HT-29 (cell line): ENCODE data around the gene BCL2L12. TPM values are rescaled to one million over a fixed set of nuclear protein-coding genes. Genes with fewer than 3 reads are reported as not detected.

Experiments
- DNase-seq: peaks from one replicate; pipeline ENCODE4 v3.0.0-alpha.2; 2015; ENCODE audit warnings: low spot score
- total RNA-seq: library from RNA; depleted of rRNA; stranded (reverse); fragments of >200 nt; shearing (Covaris generic); gene quantifications from 2 replicates; pipeline ENCODE4 v1.2.3, GENCODE V29; 2014

Gene BCL2L12
- total RNA-seq, 1 experiment from 2014 or later, result 100 TPM

DNA sequence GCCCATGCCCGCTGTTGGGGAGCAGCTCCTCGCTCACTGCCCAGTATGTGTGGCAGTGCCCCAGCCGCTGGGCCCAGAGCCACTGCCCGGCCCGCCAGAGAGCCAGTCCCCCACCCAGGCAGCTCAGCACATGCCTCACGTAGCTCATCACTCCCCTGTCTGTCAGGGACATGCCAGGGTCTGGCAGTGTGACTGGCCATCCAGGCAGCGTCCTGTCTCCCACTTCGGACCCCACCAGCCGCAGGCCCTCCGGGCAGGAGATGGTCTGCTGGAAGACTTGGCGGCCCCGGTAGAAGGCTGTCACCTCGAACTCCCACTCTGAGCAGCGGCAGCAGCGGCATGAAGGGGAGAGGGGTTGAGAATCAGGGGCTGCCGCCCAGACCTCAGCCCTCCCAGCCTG is 3.7 kb upstream of the BCL2L12 start:
- DNase-seq, result no peak

DNA sequence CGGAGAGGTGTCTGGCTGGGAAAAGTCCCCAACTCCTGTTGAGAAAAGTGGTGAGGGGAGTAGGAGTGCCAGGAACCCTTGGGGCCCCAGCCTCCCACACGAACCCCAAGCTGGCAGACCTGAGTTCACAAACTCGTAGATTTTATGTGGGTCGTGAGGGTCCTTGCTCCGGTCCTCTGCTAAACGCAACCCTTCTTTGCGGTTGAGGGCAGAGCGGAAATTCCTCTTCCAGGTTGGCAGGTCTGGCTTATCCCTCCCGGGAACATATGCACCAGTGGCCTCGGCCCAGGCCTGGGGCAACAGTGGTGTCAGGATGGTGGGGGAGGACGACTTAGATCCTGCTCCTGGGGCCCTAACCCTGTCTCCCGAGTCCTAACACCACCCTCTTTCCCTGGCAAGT is 2.5 kb upstream of the BCL2L12 start:
- no peak for DNase-seq

DNA sequence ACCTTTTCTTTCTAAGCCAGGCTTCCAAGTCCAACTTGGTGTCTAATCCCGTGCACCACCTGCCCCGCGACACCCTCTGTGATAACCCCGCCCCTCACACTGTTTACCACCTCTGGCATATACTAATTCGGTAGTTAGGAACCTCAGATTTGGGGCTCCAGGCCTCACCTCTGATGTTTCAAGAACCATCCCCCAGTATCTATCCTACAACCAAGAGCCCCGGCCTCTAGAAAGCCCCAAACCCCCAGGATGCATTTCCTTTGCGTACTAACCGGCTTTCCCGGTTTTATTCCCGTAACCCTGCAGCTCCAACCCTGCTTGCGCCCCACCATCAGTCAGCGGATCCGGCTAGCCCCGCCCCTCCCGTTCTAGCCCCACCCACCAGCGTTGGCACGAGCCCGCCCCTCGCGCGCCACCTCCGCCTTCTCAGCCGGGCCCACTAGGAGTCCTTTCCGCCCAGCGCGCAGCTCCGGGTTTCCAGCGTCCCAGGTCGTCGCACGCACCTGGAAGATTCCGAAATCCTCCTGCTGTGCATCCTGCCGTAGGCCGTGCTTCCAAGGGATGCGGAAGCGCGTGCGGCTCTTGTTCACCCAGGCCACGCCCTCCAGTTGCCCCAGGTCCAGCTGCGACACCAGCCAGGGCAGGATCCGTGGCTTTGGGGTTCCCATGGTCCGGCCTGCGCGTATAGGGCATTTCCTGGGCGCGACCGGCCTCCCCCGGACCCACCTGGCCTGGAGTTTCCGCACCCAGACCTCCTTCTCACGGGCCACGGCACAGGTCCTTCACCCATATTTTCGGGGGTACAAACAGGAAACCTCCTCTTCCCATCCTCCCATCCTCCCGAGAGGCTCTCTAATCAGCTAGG is 1.3 kb upstream of the BCL2L12 start:
- peak; percentile 99 for DNase-seq

DNA sequence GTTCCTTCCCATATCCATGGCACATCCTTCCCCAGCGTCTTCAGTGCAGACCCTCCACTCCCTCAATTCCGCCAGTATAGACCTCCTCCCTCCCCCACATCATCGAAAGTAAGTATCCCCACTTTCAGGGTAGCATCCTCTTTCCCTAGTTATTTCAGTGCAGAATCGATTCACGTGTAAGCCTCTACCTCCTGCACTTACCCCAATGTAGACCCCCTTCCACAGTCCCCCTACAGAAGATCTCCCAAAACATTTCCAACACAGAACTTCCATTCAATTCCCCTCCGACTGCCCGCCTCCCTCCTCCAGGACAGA is 740 bp upstream of the BCL2L12 start:
- no peak for DNase-seq

DNA sequence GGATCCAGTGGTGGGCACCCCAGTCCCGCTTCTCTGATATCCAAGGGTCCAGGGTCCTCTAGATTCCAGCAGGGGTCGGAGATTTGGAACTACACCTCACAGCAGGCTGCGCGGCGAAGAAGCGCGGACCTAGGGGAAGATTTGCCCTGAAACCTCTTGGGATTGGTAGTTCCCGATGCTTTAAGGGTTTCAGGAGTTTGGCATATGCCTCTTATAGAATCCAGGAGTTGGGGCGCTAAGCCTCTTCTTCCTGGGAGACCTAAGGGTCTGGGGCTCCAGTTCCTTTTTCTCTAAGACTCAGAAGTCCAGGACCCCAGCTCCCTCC is 349 bp downstream of the BCL2L12 start:
- DNase-seq, result no peak

DNA sequence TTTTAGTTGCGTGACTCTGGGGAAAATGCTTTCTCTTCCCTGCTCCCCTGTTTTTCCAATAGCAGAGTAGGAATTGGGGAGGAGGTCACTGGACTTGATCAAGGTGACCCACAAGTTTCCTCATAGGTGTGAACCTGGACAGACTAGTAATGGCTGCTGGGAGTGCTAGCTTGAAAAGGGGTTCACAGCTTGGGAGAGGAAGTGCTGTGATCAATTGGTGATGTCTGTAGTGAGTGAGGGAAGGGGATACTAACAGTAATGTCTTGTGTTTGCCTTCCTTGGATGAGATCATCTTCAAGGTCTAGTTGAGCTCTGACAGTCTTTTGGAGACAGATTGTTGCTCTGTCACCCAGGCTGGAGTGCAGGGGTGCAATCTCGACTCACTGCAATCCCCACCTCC is 1.7 kb downstream of the BCL2L12 start:
- no peak for DNase-seq

DNA sequence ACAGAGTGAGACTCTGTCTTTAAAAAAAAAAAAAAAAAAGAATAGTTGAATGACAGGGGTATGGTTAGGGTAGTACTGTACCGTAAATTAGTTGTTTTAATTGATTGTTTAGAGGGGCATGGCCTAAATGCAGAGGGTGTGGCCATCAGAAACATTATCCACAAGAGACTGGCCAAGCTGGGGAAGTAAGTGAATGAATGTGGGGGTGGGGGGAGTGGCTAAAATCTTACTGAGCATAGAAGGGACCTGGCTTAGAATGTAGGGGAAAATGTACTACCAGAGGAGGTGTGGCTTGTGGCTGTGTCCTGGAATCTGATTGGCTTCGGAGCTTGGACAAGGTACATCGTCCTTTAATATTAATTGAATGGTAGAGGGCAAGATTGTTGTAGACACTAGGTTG is 3.8 kb downstream of the BCL2L12 start:
- DNase-seq, result no peak

DNA sequence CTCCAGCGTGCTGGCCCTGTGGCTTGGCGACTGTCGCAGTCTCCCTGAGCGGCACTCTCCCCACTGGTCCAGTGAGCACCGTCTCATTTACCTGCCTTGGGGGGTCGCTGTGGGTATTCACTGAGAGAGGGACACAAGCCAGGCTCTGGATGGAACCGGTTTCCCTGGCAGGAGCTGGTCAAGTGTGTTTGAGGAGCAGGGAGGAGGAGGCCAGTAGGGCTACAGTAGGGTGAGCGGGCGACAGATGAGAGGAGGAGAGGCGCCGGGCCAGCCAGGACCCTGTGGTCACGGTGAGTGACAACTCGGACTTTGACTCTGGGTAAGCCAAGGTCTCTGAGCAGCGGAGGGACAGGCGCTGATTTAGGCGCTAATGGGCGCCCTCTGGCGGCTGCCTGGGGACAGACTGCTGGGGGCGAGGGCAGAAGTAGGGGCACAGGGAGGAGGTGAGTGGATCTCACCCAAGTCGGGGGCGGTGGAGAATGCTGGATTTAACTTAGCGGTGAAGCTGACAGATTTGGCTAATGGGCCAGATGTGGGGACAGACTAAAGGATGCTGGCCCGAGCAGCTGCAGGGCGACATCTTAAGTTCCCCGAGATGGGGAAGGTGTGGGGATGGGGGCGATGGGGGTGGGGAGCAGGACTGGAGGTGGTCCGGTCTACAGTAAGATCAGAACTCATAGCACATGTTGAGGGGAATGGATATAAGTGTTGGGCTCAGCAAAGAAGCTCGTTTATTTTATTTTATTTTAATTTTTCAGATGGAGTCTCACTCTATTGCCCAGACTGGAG is 6.6 kb downstream of the BCL2L12 start:
- peak; percentile 95 for DNase-seq

DNA sequence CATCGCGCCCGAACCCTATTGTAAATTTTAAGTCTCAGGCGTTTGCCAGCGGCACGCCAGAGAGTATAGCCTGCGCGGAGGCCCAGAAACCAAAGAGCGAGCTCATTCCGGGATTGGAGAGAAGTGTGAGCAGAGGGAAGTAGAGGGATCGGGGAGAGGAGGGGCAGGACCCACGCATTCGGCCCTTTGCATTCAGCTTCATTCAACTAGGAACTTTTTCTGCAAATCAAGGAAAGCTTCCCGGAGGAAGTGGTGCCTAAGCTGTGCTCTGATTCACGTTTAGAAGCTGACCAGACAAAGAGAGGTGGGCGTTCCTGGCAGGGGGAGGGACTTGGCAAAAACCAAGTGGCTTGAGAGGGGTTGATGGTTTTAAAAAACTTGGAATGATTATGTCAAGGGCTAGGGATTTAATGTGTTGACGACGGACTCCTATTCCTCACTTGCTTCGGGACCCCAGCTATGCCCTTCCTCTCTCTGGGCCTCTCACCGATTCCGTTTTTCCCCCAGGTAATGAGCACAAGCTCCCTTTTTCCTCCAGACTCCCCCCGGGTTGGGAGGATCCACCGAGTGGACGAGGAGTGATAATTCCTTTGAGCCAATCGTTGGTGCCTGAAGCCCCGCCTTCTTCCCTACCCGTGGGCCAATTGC is 10.5 kb downstream of the BCL2L12 start:
- DNase-seq, result no peak

DNA sequence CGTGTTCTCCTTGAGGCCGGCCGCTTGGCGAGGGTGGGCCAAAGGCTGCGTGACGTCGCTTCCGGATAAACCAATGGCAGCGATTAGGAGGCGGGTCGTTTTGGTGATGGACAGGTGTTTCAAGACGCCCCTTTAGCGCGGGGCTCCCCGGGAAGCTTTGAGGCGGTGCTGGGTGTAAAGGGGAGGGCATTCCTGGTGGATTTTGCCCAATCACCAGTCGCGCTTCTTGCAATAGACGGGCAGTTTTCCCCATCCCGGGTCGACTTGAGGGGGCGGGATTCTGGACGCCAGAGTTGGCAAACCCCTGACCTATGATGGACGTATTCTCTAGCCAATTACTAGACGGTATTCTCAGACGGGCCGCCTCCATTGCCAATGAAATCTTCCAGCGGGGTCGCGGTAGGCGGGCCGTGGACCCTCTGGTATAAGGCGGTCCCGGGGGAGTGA is 11.1 kb downstream of the BCL2L12 start:
- DNase-seq, result peak; percentile 100

DNA sequence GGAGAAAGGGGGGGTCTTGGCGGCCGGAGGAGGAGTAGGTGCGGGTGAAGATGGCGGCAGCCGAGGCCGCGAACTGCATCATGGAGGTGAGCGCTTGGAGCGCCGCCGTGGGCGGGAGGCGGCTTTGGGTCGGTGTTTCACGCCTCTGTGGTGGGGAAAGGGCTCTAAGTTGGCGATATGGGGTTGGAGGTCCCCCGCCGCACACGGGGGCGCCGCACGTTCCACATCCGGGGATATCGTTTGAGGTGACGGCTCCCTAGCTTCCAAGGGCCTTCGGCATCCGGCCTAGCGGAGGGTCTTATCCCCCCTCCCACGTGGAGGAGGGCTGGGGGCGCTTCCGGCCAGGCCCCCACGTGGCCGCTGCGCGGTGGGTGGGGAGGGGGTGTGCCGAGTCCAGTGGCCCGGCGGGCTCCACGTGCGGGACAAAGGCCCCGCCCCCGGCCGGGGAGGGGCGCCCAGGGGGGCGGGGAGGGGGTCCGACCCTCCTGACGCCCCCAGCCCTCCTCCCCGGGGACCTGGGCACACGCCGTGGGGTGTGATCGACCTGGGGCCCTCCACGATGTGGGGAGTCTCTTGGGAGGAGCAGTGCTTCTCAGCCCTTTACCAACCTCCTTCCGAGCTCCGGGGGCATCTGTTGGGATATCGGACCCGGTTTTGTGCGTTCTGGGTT is 11.6 kb downstream of the BCL2L12 start, which contains the start of gene PRMT1:
PRMT1 (plus strand) TSS at position 41 of the 670 bp plus-strand sequence; CDS start at position 51, 10 bp downstream.
- peak; percentile 67 for DNase-seq

DNA sequence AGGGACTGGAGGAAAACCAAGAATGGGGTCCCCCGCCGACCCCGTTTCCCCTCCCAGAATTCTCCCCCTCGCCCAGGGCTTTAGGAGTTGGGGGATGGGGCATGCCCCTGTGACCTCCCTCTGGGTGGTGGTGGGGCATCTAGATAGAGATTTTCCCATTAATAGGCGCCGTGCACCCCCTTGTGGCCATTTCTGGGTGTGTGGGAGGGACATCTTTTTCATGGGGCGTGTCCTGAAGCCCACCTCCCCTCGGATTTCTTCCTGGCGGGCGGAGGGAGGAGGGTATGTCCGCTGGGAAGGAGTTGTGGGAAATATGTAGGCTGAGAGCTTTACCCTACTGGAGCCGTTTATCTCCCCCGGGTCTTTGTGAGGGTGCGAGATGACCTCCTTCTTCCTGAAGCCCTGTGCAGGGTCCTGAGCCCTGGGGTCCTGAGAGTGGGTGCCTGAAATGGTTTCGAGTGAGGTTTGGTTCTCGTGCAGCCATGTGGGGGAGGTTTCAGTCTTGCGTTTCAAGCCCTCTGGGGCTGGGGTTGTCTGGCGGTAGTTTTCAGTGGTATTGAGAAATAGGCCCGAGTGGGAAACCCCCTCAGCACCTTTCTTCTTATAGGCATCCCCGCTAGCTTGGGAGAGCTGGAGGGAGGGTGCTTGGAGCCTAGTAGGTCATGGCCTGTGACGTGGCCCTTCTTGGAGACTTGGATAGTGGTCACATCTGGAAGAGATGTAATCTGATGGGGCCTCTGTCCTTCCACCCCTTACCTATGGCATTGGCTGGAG is 12.4 kb downstream of the BCL2L12 start:
- peak; percentile 93 for DNase-seq

DNA sequence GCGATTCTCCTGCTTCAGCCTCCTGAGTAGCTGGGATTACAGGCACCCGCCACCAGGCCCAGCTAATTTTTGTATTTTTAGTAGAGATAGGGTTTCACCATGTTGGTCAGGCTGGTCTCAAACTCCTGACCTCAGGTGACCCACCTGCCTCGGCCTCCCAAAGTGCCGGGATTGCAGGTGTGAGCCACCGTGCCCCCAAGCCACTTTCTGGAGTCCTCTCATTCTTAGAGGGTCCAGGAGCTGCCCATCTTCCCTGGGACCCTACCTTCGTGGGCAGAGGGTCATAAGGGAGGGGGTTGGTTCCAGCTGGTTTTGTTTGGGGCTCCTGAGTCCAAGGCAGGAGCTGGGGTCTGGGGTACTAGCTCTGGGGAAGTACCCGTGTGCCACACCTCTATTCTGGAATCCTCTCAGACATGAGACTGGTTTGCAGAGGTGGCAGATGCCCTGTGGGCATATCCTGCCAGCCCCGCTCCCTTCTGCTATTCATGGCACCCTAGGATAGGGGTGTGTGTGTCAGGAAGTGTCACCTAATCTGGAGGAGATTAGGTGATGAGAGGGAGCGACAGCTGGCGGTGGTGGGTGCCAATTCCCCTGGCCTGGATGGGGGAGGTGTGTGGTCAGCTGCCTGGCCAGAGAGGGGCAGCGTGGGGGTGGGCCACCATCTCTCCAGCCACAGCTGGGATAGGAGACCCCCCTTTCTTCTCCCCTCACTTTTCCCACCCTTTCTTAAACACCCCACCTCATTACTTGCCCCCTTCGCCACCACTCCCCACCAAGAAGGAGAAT is 13.4 kb downstream of the BCL2L12 start:
- DNase-seq, result no peak

DNA sequence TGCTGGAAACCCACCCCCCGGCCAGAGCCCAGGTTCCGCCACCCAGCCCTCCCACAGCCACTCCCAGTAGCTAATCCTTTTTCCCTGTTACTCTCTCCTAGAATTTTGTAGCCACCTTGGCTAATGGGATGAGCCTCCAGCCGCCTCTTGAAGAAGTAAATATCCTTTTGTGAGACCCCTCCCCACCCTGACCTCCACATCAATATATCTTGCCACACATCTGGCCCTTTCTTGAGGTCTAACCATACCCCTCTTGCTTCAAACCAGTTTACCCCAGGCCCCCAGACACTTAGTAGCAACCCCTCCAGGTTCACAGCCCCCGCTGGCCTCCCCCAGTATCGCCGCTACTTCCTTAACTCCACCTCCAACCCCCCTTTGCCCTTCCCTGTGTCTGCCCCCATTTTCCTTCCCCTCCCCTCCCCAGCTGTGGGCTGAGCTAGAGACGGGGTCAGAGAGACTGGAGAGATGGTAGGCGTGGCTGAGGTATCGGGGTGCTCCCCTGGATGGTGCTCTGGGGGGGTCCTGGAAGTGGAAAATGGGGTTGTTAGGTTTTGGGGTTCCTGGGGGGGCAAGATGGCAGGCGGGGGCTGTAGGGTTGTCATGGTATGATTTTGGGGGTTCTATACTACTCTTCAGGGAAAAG is 14.2 kb downstream of the BCL2L12 start:
- DNase-seq, result no peak

DNA sequence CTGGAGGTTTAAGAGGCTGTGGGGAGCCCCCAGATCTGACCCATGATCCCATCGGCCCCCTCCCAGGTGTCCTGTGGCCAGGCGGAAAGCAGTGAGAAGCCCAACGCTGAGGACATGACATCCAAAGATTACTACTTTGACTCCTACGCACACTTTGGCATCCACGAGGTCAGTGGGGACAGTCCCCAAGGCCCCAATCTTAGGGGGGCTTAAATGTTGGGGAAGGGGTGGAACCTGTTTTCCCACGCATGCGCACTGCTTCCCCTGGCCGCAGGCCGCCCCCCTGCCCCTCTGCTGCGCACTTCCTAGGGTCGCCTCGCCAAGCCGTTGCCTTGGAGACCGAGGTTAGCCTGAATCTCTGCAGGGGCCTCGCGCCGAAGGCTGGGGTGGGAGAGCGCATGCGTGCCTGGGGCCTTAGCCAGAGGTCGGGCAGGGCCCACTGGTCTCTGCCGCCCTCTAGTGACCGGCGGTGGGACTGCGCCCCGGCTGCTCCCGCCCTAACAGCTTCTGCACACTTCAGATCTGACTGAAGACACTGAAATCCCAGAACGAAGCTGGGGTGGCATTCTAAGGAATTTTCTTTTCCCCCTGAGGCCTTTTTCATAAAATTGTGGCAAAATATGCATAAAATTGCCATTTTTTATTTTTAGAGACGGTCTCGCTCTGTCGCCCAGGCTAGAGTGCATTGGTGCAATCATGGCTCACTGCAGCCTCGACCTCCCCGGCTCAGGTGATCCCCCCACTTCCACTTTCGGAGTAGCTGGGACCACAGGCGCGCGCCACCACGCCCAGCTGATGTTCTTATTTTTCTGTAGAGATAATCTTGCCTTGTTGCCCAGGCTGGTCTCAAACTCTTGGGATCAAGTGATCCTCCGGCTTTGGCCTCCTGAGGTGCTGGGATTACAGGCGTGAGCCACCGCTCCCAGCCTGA is 15.0 kb downstream of the BCL2L12 start:
- DNase-seq, result peak; percentile 99

DNA sequence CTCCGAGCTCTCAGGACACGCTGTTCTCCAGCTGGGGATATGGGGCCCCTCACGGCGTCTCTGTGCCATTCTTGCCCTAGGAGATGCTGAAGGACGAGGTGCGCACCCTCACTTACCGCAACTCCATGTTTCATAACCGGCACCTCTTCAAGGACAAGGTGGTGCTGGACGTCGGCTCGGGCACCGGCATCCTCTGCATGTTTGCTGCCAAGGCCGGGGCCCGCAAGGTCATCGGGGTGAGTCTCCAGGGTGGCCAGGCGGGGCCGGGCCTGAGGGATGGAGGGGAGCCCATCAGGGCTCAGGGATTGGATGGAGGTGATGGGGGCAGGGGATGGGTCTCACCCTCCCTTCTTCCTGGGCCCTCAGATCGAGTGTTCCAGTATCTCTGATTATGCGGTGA is 16.1 kb downstream of the BCL2L12 start:
- no peak for DNase-seq

DNA sequence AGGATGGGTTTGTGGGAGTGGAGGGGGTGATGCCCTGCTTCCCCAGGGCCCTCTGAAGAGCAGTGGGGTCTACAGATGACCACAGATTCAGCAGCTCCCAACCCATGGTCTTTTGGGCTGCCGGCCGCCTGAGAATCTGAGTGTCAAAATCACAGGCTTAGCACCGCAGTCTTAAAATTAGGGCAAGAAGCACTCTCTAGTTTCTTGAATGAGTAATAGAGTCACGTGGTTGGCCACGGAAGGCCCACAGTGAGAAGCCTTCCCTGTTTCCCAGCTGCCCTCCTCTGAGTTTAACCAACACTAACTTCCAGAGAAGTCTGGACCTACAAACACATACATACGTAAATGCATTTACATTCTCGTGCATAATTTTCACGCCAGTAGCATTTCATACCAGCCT is 16.5 kb downstream of the BCL2L12 start:
- DNase-seq, result no peak

DNA sequence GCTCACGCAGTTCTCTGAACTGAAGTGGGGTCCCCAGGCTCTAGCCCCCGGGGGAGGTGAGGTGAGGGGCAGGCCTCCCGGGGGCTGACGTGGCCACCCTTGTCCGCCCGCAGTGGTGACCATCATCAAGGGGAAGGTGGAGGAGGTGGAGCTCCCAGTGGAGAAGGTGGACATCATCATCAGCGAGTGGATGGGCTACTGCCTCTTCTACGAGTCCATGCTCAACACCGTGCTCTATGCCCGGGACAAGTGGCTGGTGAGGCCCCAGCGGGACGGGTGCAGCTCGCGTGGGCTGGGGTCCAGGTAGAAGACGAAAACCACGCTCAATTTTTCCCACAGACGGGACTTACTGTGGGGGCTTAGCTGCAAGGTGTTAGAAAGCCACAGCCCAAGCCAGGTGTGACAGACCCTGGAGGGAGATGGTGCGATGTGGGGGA is 18.1 kb downstream of the BCL2L12 start:
- DNase-seq, result no peak
